ENCODE measurements around the gene SLAMF9.

DNA sequence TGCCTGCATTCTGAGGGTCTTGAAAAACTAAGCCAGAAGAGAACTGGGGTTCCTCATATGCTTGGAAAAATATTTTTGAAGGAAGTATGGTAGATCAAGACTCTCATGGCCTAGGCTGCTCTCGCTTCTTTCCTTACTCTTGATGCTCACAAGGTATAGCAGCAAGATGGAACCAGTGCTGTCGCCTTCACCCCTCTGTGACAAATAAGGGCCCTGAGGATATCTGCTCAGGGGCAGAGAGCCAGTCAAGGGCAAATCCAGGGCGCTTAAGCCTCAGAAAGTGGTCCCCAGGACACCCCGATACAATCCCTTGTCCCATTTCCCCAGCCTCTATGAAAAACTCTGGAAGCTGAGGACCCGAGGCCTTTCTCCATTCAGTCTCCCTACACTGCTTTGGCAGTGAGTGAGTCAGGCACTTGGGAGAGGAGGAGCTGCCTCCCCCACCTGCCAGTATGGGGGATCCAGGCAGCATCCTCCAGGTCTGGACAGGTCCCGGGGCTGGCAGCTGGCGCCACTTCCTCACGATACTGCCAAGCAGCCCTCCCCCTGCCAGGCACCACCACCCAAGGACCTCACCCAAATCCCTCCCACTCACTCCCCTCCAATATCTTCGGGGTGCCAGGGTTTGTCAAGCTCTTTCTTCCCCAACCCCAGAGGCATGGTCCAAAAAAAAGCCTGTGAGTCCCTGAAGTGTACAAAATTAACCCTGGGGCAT lies 10.0 kb downstream of the SLAMF9 start:
- TF ChIP-seq POLR2AphosphoS5 (IDR thresholded peaks at IDR 0.05; ENCODE audit: low read depth, low read length) (no peak), SIN3A (IDR thresholded peaks at IDR 0.05; ENCODE audit: borderline replicate concordance, insufficient read depth, low read depth, low read length) (no peak)
